DOHH2 (cell line): ENCODE data around the gene FAM153A.
"Not testable (repeated sequence)": the region's sequence is repeated elsewhere in the genome, so short reads cannot be mapped to it uniquely, and the experiment has no call there.

Experiments
- H3F3A ChIP-seq: fragments of 200-600 bp; sonication (generic), shearing (Covaris generic); 2 replicates; pipeline ENCODE4 v1.6.0; 2016; ENCODE audit warnings: antibody characterized with exemption, mild to moderate bottlenecking; ENCODE audit not compliant: control insufficient read depth, insufficient read depth
- H3K27ac ChIP-seq: fragments of 200-600 bp; sonication (generic); 2 replicates; pipeline ENCODE4 v1.5.1; 2014; ENCODE audit warnings: low read depth, mild to moderate bottlenecking, low read length, moderate library complexity
- H3K27me3 ChIP-seq: fragments of 200-600 bp; sonication (generic); 2 replicates; pipeline ENCODE4 v1.6.1; 2014; ENCODE audit warnings: mild to moderate bottlenecking, low read length, mixed read lengths; ENCODE audit not compliant: control insufficient read depth
- H3K36me3 ChIP-seq: fragments of 200-600 bp; sonication (generic); 2 replicates; pipeline ENCODE4 v1.6.1; 2014; ENCODE audit warnings: mild to moderate bottlenecking, low read length, moderate library complexity, mixed read lengths; ENCODE audit not compliant: control insufficient read depth
- H3K4me1 ChIP-seq: fragments of 200-600 bp; sonication (generic); 2 replicates; pipeline ENCODE4 v1.6.1; 2014; ENCODE audit warnings: mild to moderate bottlenecking, low read length, mixed read lengths; ENCODE audit not compliant: control insufficient read depth
- H3K4me2 ChIP-seq: fragments of 200-600 bp; sonication (generic); 2 replicates; pipeline ENCODE4 v1.6.0; 2014; ENCODE audit warnings: mild to moderate bottlenecking, low read length, moderate library complexity
- H3K4me3 ChIP-seq: fragments of 200-600 bp; sonication (generic); 2 replicates; pipeline ENCODE4 v1.5.1; 2014; ENCODE audit warnings: mild to moderate bottlenecking, low read length, mixed read lengths
- H3K79me2 ChIP-seq: fragments of 200-600 bp; sonication (generic); 2 replicates; pipeline ENCODE4 v1.6.1; 2014; ENCODE audit warnings: mild to moderate bottlenecking, low read length, mixed read lengths; ENCODE audit not compliant: control insufficient read depth
- H3K9me2 ChIP-seq: fragments of 200-600 bp; sonication (generic); replicated peaks from 2 replicates; pipeline ENCODE4 v1.6.1; 2014; ENCODE audit warnings: mild to moderate bottlenecking, low read length, mixed read lengths; ENCODE audit not compliant: control insufficient read depth
- H3K9me3 ChIP-seq: fragments of 200-600 bp; sonication (generic); 2 replicates; pipeline ENCODE4 v1.6.1; 2014; ENCODE audit warnings: antibody characterized with exemption, low read length, mixed read lengths; ENCODE audit not compliant: control insufficient read depth, insufficient read depth
- H4K20me1 ChIP-seq: fragments of 200-600 bp; sonication (generic); 2 replicates; pipeline ENCODE4 v1.6.0; 2014; ENCODE audit warnings: low read depth, mild to moderate bottlenecking, antibody characterized with exemption, low read length, moderate library complexity; ENCODE audit not compliant: control insufficient read depth, insufficient read depth

FAM153A gene

GRCh38 chr5:177719989-177720388 lies 62.7 kb downstream of the FAM153A start:
- not testable (repeated sequence) for H3K9me3 ChIP-seq, H3K79me2 ChIP-seq, H4K20me1 ChIP-seq, H3K27me3 ChIP-seq, H3K27ac ChIP-seq, H3K4me2 ChIP-seq, H3K9me2 ChIP-seq, H3K4me3 ChIP-seq, H3F3A ChIP-seq, H3K36me3 ChIP-seq
- peaks cover 21% of the 10 kb centered on the region for H3K4me1 ChIP-seq

DNA sequence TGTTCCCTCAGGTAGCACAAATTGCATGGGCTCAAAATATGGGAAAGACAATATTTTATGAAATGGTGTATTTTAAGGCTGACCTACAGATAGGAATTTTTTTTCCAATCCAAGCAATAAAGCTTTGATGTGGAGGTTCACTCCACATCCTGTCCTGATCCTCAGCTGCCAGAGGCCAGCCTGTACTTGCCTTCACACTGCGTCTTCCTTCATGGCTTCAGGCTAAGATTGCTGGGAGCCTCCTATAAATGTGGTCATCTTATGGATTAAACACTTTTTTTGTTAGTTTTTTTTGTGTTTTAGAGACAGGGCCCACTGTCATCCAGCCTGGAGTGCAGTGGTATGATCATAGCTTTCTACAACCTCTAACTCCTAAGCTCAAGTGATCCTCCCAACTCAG lies 67.3 kb downstream of the FAM153A start:
- not testable (repeated sequence) for H3F3A ChIP-seq, H3K4me1 ChIP-seq, H3K4me2 ChIP-seq, H3K9me2 ChIP-seq, H3K9me3 ChIP-seq, H3K27ac ChIP-seq, H3K79me2 ChIP-seq, H3K4me3 ChIP-seq, H3K27me3 ChIP-seq, H3K36me3 ChIP-seq, H4K20me1 ChIP-seq

- not testable (repeated sequence) for H3K27me3 ChIP-seq, H3K27ac ChIP-seq, H3K4me3 ChIP-seq, H3K79me2 ChIP-seq, H3K9me3 ChIP-seq, H3K9me2 ChIP-seq, H3F3A ChIP-seq, H3K36me3 ChIP-seq, H3K4me2 ChIP-seq, H3K4me1 ChIP-seq, H4K20me1 ChIP-seq
Measured at GRCh38 chr5:177696100-177696499, 86.6 kb downstream of the FAM153A start.

GRCh38 chr5:177695356-177695930 lies 87.3 kb downstream of the FAM153A start:
- not testable (repeated sequence) for H3F3A ChIP-seq, H3K79me2 ChIP-seq, H3K9me3 ChIP-seq, H3K36me3 ChIP-seq, H3K9me2 ChIP-seq, H4K20me1 ChIP-seq, H3K27ac ChIP-seq, H3K4me2 ChIP-seq, H3K4me3 ChIP-seq, H3K27me3 ChIP-seq, H3K4me1 ChIP-seq

GRCh38 chr5:177694518-177694835 lies 88.2 kb downstream of the FAM153A start:
- not testable (repeated sequence) for H3K4me2 ChIP-seq, H3K4me3 ChIP-seq, H3K36me3 ChIP-seq, H3F3A ChIP-seq, H3K79me2 ChIP-seq, H3K9me3 ChIP-seq, H3K9me2 ChIP-seq, H3K27me3 ChIP-seq, H3K27ac ChIP-seq, H3K4me1 ChIP-seq, H4K20me1 ChIP-seq

GRCh38 chr5:177693671-177694517 lies 88.8 kb downstream of the FAM153A start:
- not testable (repeated sequence) for H3K4me3 ChIP-seq, H3K4me1 ChIP-seq, H3K79me2 ChIP-seq, H3K27ac ChIP-seq, H4K20me1 ChIP-seq, H3K4me2 ChIP-seq, H3K27me3 ChIP-seq, H3K9me2 ChIP-seq, H3K36me3 ChIP-seq, H3K9me3 ChIP-seq, H3F3A ChIP-seq

DNA sequence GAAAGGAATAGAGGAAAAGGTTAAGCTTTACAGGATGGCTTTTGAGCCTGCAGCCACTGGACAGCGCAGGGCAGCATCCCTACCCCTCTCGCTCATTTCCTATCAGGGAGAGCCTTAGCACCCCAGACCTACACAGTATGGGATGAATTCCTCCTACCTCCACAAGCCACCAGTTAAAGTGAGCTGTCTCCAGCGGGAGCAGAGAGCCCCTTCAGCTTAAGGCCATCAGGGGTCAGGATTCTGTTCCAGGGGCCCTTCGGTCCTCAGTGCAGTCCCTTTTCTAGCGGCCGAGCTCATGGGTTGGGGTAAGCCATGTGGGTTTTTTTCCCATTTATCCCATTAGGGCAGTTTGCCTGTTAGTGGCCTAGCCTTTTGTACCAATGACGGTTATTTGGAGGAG lies 89.7 kb downstream of the FAM153A start:
- H3K9me2 ChIP-seq, H3K4me3 ChIP-seq, H4K20me1 ChIP-seq, H3K27ac ChIP-seq, H3K79me2 ChIP-seq, H3K9me3 ChIP-seq, H3K27me3 ChIP-seq, H3K36me3 ChIP-seq, H3F3A ChIP-seq, H3K4me2 ChIP-seq, H3K4me1 ChIP-seq: not testable (repeated sequence)

DNA sequence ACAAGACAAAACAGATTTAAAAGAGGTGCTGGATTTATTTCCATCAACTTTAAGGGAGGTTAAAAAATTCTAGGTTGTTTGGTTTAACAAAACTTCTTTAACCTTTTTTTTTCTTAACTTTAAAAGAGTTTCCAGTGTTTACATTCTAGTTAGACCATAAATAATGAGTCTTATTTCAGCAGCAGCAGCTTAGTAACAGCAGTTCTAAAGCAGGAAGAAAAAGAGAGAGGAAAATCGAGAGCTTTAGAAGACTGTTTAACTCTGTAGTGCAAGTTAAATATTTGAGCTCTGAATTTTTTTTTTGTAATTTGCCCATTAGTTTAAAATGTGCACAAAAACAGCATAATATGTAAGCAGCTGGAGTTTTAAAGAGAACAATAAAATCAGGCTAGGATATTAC lies 90.2 kb downstream of the FAM153A start:
- not testable (repeated sequence) for H3K27ac ChIP-seq, H3K4me1 ChIP-seq, H3K9me2 ChIP-seq, H3K79me2 ChIP-seq, H3K4me2 ChIP-seq, H3K9me3 ChIP-seq, H3K4me3 ChIP-seq, H3K36me3 ChIP-seq, H3K27me3 ChIP-seq, H3F3A ChIP-seq, H4K20me1 ChIP-seq
